ENCODE results near the gene MAGEA4. TPM values are rescaled to one million over a fixed set of nuclear protein-coding genes. Genes with fewer than 3 reads are reported as not detected.
"Not testable (repeated sequence)": the region's sequence is repeated elsewhere in the genome, so short reads cannot be mapped to it uniquely, and the experiment has no call there.

The MAGEA4 gene
- total RNA-seq, 2 experiments from 2014 or later = not detected

DNA sequence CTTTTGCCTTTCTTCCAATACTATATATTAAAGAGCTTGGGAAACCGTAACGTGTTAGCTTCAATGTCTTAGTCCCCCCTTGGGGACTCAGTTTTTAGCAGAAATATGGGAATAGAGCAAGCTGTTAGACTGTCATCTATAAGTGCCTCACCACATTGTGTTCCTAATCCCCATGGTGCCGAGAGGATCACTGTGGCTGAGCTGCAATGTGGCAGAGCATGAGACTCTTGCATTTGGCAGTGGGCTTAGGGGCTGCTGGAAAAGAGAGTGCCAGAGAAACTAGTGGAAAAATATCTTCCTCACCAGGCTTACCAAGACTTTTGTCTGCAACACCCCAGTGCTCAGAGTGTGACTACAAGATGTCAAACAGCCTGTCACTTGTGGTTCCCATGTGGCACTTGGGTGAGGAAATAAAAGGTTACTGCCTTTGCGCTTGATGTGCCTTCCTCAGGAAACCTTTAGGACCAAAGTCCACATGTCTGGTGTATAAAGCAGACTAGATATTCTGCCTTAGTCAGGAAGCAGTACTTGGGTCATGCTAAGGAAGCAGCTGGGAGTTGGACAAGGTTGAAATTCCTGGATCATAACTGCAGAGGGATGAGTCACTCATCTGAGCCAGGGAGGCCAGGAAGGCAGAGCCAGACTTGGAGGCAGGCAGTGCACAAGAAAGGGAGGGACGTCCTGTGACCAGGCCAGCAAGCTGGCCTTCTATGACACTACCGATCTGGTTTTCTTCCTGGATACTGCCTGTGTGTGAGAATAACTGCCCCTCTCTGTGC, 9.7 kb upstream of the MAGEA4 start:
- no peak overlapping the region for H3K4me3 Mint-ChIP-seq
- DNase-seq = no peak
- H3K36me3 Mint-ChIP-seq (ENCODE audit: low read depth) = no peaks in the 10 kb centered on the region
- no peaks in the 10 kb centered on the region for H3K4me1 Mint-ChIP-seq (ENCODE audit: low read depth)
- CTCF ChIA-PET = no interaction called here
- H3K27me3 Mint-ChIP-seq (ENCODE audit: low read depth) = no peaks in the 10 kb centered on the region
- H3K27ac Mint-ChIP-seq = no peak overlapping the region
- H3K9me3 Mint-ChIP-seq = no peaks in the 10 kb centered on the region
- intact Hi-C loops (cut with micrococcal nuclease) = no loop called here

DNA sequence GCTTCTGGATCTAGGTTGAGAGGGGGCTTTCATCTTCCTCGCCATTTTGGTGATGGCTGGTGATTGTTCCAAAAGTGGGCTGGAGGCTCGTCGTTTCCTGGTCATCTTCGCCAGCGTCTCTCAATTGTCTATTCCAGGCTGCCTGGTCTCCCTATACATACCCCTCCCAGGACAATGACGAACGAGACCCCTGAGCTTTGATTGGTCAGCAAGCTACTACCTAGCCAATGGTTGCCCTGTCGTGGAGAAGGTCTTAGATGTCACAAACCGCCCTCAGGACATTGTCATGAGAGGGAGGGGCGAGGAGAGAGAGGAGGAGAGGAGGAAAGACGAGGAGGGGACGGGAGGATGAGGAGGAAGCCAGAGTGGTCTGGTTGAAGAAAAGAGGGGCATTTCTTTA, 7.7 kb upstream of the MAGEA4 start:
- Mint-ChIP-seq H3K27me3 (ENCODE audit: low read depth) (no peaks in the 10 kb centered on the region), H3K27ac (no peak overlapping the region), H3K36me3 (ENCODE audit: low read depth) (no peaks in the 10 kb centered on the region), H3K4me1 (ENCODE audit: low read depth) (no peaks in the 10 kb centered on the region), H3K4me3 (no peak overlapping the region), H3K9me3 (no peaks in the 10 kb centered on the region)
- intact Hi-C loops (cut with micrococcal nuclease) = no loop called here
- no peak for DNase-seq
- CTCF ChIA-PET = no interaction called here

GRCh38 chrX:151912221-151912620, 468 bp upstream of the MAGEA4 start:
- Mint-ChIP-seq H3K36me3 (ENCODE audit: low read depth) (no peaks in the 10 kb centered on the region), H3K4me3 (no peak overlapping the region), H3K27me3 (ENCODE audit: low read depth) (no peaks in the 10 kb centered on the region), H3K9me3 (no peaks in the 10 kb centered on the region), H3K4me1 (ENCODE audit: low read depth) (no peaks in the 10 kb centered on the region), H3K27ac (no peak overlapping the region)
- CTCF ChIA-PET = no interaction called here
- DNase-seq = no peak
- intact Hi-C loops (cut with micrococcal nuclease) = no loop called here

DNA sequence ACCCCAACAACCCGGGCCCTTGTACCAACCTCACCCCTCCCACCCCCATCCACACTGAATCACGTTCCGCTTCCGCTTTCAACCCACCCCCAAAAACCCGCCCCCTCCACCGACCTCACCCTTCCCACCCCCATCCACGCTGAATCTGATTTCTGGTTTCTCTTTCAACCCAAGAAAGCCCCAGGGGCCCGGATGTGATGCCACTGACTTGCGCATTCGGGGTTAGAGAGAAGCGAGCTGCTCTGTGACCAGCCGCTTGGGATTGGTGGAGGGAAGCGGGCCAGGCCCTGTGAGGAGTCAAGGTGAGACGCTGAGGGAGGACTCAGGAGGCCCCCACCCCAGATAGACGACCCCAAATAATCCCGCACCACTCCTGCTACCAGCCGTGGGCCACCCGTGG, 6.0 kb downstream of the MAGEA4 start:
- DNase-seq; H3K4me3 Mint-ChIP-seq; H3K27ac Mint-ChIP-seq; intact Hi-C loops (cut with micrococcal nuclease); H3K4me1 Mint-ChIP-seq (ENCODE audit: low read depth); H3K27me3 Mint-ChIP-seq (ENCODE audit: low read depth); H3K9me3 Mint-ChIP-seq; H3K36me3 Mint-ChIP-seq (ENCODE audit: low read depth); CTCF ChIA-PET: not testable (repeated sequence)

- Mint-ChIP-seq H3K36me3 (ENCODE audit: low read depth) (no peaks in the 10 kb centered on the region), H3K27ac (no peak overlapping the region)
Observed at GRCh38 chrX:151919610-151920009, 6.9 kb downstream of the MAGEA4 start.

DNA sequence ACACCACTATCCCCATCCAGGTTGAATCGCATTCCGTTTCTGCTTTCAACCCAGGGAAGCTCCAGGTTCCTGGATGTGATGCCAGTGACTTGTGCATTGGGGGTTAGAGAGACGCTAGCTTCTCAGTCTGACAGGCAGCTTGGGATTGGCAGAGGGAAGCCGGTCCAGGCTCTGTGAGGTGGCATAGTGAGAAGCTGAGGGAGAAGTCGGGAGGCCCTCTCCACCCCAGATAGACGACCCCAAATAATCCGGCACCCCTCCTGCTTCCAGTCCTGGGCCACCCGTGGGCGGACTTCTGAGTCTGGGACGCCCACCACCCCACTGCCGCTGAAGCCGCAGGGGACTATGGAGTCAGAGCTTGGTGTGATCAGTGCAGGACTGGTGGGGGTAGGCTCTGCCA, 7.4 kb downstream of the MAGEA4 start:
- intact Hi-C loops (cut with micrococcal nuclease) = no loop called here
- H3K27me3 Mint-ChIP-seq (ENCODE audit: low read depth) = no peaks in the 10 kb centered on the region

More at GRCh38 chrX:151919610-151920009, 6.9 kb downstream of the MAGEA4 start:
- Mint-ChIP-seq H3K27me3 (ENCODE audit: low read depth) (no peaks in the 10 kb centered on the region), H3K4me3 (no peak overlapping the region), H3K9me3 (no peaks in the 10 kb centered on the region), H3K4me1 (ENCODE audit: low read depth) (no peaks in the 10 kb centered on the region)
- CTCF ChIA-PET = no interaction called here
- no peak for DNase-seq
- intact Hi-C loops (cut with micrococcal nuclease) = no loop called here

DNA sequence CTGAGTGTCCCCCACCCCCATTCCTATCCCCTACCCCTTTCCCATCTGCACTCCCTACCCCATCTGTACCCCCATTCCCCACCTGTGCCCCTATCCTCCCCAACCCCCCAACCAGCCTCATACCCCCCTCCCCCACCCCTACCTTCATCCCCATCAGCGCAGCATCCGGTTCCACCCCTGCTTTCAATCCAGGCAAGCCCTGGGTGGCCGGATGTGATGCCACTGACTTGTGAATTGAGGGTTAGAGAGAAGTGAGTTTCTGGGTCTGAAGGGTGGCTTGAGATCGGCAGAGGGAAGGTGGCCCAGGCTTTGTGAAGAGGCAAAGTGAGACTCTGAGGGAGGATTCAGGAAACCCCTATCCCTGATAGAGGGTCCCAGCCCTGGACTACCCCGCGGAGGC, 7.8 kb downstream of the MAGEA4 start:
- H3K9me3 Mint-ChIP-seq = no peaks in the 10 kb centered on the region
- H3K27ac Mint-ChIP-seq = no peak overlapping the region
- no peaks in the 10 kb centered on the region for H3K4me1 Mint-ChIP-seq (ENCODE audit: low read depth)
- no peaks in the 10 kb centered on the region for H3K27me3 Mint-ChIP-seq (ENCODE audit: low read depth)
- no peak overlapping the region for H3K4me3 Mint-ChIP-seq
- CTCF ChIA-PET = no interaction called here
- H3K36me3 Mint-ChIP-seq (ENCODE audit: low read depth) = no peaks in the 10 kb centered on the region
- intact Hi-C loops (cut with micrococcal nuclease) = no loop called here
- DNase-seq = no peak

More for the DNA sequence above, 7.4 kb downstream of the MAGEA4 start:
- Mint-ChIP-seq H3K36me3 (ENCODE audit: low read depth) (no peaks in the 10 kb centered on the region), H3K27ac (no peak overlapping the region), H3K4me1 (ENCODE audit: low read depth) (no peaks in the 10 kb centered on the region), H3K9me3 (no peaks in the 10 kb centered on the region), H3K4me3 (no peak overlapping the region)
- no peak for DNase-seq
- CTCF ChIA-PET = no interaction called here

DNA sequence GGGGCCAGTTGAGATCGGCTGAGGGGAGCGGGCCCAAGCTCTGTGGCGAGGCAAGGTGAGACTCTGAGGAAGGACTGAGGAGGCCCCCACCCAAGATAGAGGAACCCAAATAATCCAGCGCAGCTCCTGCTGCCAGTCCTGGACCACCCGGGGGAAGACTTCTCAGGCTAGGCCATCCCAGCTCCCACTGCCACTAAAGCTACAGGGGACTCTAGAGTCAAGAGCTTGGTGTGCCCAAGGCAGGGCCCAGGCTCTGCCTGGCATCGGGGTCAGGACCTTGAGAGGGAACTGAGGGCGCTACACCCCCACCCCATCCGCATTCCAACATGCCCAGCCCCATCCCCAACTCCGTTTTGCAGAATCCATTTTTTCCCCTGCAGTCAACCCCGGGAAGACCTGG, 8.6 kb downstream of the MAGEA4 start:
- CTCF ChIA-PET = no interaction called here
- H3K27ac Mint-ChIP-seq = no peak overlapping the region
- no peaks in the 10 kb centered on the region for H3K36me3 Mint-ChIP-seq (ENCODE audit: low read depth)
- intact Hi-C loops (cut with micrococcal nuclease) = no loop called here
- H3K27me3 Mint-ChIP-seq (ENCODE audit: low read depth) = no peaks in the 10 kb centered on the region
- no peak overlapping the region for H3K4me3 Mint-ChIP-seq
- no peak for DNase-seq
- H3K4me1 Mint-ChIP-seq (ENCODE audit: low read depth) = no peaks in the 10 kb centered on the region
- H3K9me3 Mint-ChIP-seq = no peaks in the 10 kb centered on the region

- Mint-ChIP-seq H3K9me3 (no peaks in the 10 kb centered on the region), H3K4me3 (no peak overlapping the region), H3K4me1 (ENCODE audit: low read depth) (no peaks in the 10 kb centered on the region), H3K36me3 (ENCODE audit: low read depth) (no peaks in the 10 kb centered on the region), H3K27me3 (ENCODE audit: low read depth) (no peaks in the 10 kb centered on the region), H3K27ac (no peak overlapping the region)
- intact Hi-C loops (cut with micrococcal nuclease) = no loop called here
- DNase-seq = no peak
- CTCF ChIA-PET = no interaction called here
Observed at GRCh38 chrX:151921866-151922265, 9.2 kb downstream of the MAGEA4 start.

GRCh38 chrX:151922692-151923091, 10.0 kb downstream of the MAGEA4 start:
- CTCF ChIA-PET = no interaction called here
- no peak overlapping the region for H3K4me3 Mint-ChIP-seq
- intact Hi-C loops (cut with micrococcal nuclease) = no loop called here
- no peak overlapping the region for H3K27ac Mint-ChIP-seq
- DNase-seq = no peak
- no peaks in the 10 kb centered on the region for H3K4me1 Mint-ChIP-seq (ENCODE audit: low read depth)
- H3K36me3 Mint-ChIP-seq (ENCODE audit: low read depth) = no peaks in the 10 kb centered on the region
- no peaks in the 10 kb centered on the region for H3K27me3 Mint-ChIP-seq (ENCODE audit: low read depth)
- no peaks in the 10 kb centered on the region for H3K9me3 Mint-ChIP-seq

GRCh38 chrX:151923648-151924047, 11.0 kb downstream of the MAGEA4 start:
- CTCF ChIA-PET = no interaction called here
- DNase-seq = no peak
- H3K4me1 Mint-ChIP-seq (ENCODE audit: low read depth) = no peaks in the 10 kb centered on the region
- H3K27me3 Mint-ChIP-seq (ENCODE audit: low read depth) = no peaks in the 10 kb centered on the region
- intact Hi-C loops (cut with micrococcal nuclease) = no loop called here
- no peak overlapping the region for H3K27ac Mint-ChIP-seq
- H3K4me3 Mint-ChIP-seq = no peak overlapping the region
- no peaks in the 10 kb centered on the region for H3K36me3 Mint-ChIP-seq (ENCODE audit: low read depth)
- H3K9me3 Mint-ChIP-seq = no peaks in the 10 kb centered on the region

GRCh38 chrX:151929126-151929525, 16.4 kb downstream of the MAGEA4 start:
- Mint-ChIP-seq H3K4me3 (no peak overlapping the region), H3K9me3 (no peaks in the 10 kb centered on the region), H3K27ac (no peak overlapping the region), H3K27me3 (ENCODE audit: low read depth) (no peaks in the 10 kb centered on the region), H3K36me3 (ENCODE audit: low read depth) (no peaks in the 10 kb centered on the region), H3K4me1 (ENCODE audit: low read depth) (no peaks in the 10 kb centered on the region)
- no peak for DNase-seq
- intact Hi-C loops (cut with micrococcal nuclease) = no loop called here
- CTCF ChIA-PET = no interaction called here

DNA sequence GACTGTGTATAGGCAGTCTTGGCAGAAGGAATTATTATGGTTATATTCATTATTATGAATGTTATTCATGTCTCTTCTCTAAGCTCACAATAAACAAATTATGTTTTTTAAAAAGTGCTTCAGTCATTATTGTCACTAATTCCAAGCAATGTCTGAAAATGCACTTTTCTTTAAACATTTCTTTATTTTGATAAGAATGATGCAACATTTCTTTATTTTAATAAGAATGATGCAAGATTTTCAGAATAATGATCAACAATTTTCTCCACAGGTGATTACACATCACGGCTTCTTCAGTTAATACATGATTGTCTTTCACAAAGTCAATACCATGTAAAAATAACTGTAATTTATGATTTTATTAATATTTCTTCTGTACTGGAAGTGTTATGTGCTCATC, 22.7 kb downstream of the MAGEA4 start:
- no peaks in the 10 kb centered on the region for H3K9me3 Mint-ChIP-seq
- H3K36me3 Mint-ChIP-seq (ENCODE audit: low read depth) = no peaks in the 10 kb centered on the region
- no peak overlapping the region for H3K27ac Mint-ChIP-seq
- H3K4me1 Mint-ChIP-seq (ENCODE audit: low read depth) = no peaks in the 10 kb centered on the region
- intact Hi-C loops (cut with micrococcal nuclease) = no loop called here
- H3K4me3 Mint-ChIP-seq = no peak overlapping the region
- no peak for DNase-seq
- CTCF ChIA-PET = interaction anchor here (0.7 kb wide), 1 partner anchor 16 kb away, joined by 3 read pairs; no protein-coding TSS in a partner anchor
- no peaks in the 10 kb centered on the region for H3K27me3 Mint-ChIP-seq (ENCODE audit: low read depth)

All from activated naive CD4-positive, alpha-beta T cell treated with anti-CD3 and anti-CD28 coated beads for 36 hours (primary cell).